Keratinocyte (primary cell): ENCODE results near the gene ZNF710. TPM values are rescaled to one million over a fixed set of nuclear protein-coding genes. Genes with fewer than 3 reads are reported as not detected.

Source experiments
- DNase-seq: peaks from one replicate; pipeline ENCODE4 v3.0.0-alpha.2; 2011; ENCODE audit warnings: low read depth, missing footprints, low spot score
- FAIRE-seq: peaks from 2 replicates; lab custom pipeline; 2011; peaks lifted over from hg19 to GRCh38; lab: Jason Lieb, UNC
- H2AFZ ChIP-seq: 2 replicates; pipeline ENCODE4 v1.6.0; 2012; ENCODE audit warnings: low read length, control low read depth, inconsistent platforms; ENCODE audit not compliant: control insufficient read depth
- H3K27ac ChIP-seq: 2 replicates; pipeline ENCODE4 v1.5.1; 2011; ENCODE audit warnings: low read length; ENCODE audit not compliant: control insufficient read depth, insufficient read depth
- H3K27me3 ChIP-seq: 3 replicates; pipeline ENCODE4 v1.6.0; 2011; ENCODE audit warnings: low read length; ENCODE audit not compliant: control insufficient read depth, insufficient read depth; ENCODE audit errors: extremely low read depth
- H3K36me3 ChIP-seq, 2 experiments: 2 replicates in 1 of 2; 3 replicates in 1 of 2; pipeline ENCODE4 v1.5.1; 2011; ENCODE audit warnings: low read length in 2 of 2, mild to moderate bottlenecking in 1 of 2; ENCODE audit not compliant: control insufficient read depth in 2 of 2, insufficient read depth in 2 of 2; ENCODE audit errors: extremely low read depth in 1 of 2
- H3K4me1 ChIP-seq: 3 replicates; pipeline ENCODE4 v1.5.1; 2011; ENCODE audit warnings: low read length; ENCODE audit not compliant: control insufficient read depth, insufficient read depth; ENCODE audit errors: extremely low read depth
- H3K4me2 ChIP-seq: 3 replicates; pipeline ENCODE4 v1.6.0; 2011; ENCODE audit warnings: low read depth, low read length; ENCODE audit not compliant: control insufficient read depth, insufficient read depth; ENCODE audit errors: extremely low read depth
- H3K4me3 ChIP-seq, 3 experiments: fragments of 200-600 bp in 1 of 3; sonication (generic) in 1 of 3; 2 replicates in 2 of 3; 3 replicates in 1 of 3; pipeline ENCODE4 v1.5.1; 2011 to 2016; ENCODE audit warnings: low read length in 3 of 3, mild to moderate bottlenecking in 3 of 3, control low read depth in 2 of 3, inconsistent platforms in 1 of 3, low read depth in 1 of 3, mixed read lengths in 1 of 3, mixed run types in 1 of 3, moderate library complexity in 1 of 3; ENCODE audit not compliant: control insufficient read depth in 2 of 3, insufficient read depth in 2 of 3; ENCODE audit errors: extremely low read depth in 1 of 3
- H3K79me2 ChIP-seq: 2 replicates; pipeline ENCODE4 v1.6.0; 2012; ENCODE audit warnings: low read length; ENCODE audit not compliant: control insufficient read depth, insufficient read depth
- H3K9ac ChIP-seq: 3 replicates; pipeline ENCODE4 v1.6.0; 2011; ENCODE audit warnings: low read length; ENCODE audit not compliant: control insufficient read depth, insufficient read depth; ENCODE audit errors: extremely low read depth
- H3K9me1 ChIP-seq: 3 replicates; pipeline ENCODE4 v1.6.0; 2011; ENCODE audit warnings: low read length; ENCODE audit not compliant: control insufficient read depth, insufficient read depth; ENCODE audit errors: extremely low read depth
- H3K9me3 ChIP-seq: 2 replicates; pipeline ENCODE4 v1.5.1; 2012; ENCODE audit warnings: low read depth, low read length; ENCODE audit not compliant: control insufficient read depth
- H4K20me1 ChIP-seq: 3 replicates; pipeline ENCODE4 v1.6.0; 2011; ENCODE audit warnings: low read length; ENCODE audit not compliant: control insufficient read depth, insufficient read depth; ENCODE audit errors: extremely low read depth
- CTCF ChIP-seq, 3 experiments: IDR thresholded peaks in 1 of 3; conservative IDR thresholded peaks in 1 of 3; optimal IDR thresholded peaks in 1 of 3; 2 replicates in 2 of 3; 3 replicates in 1 of 3; pipeline versions ENCODE3 to v1.5.1; 2011; ENCODE audit warnings: low read length in 3 of 3, mild to moderate bottlenecking in 3 of 3, moderate library complexity in 2 of 3, control low read depth in 1 of 3, inconsistent platforms in 1 of 3; ENCODE audit not compliant: insufficient read depth in 2 of 3; ENCODE audit errors: extremely low read depth in 1 of 3
- EZH2 ChIP-seq: IDR thresholded peaks from one replicate; pipeline ENCODE4 v1.6.1; 2012; ENCODE audit warnings: inconsistent platforms, mild to moderate bottlenecking, low read length, moderate library complexity
- dilution Hi-C: fragments of 300-500 bp; cut with MboI; formaldehyde crosslinking; loops from one replicate; pipeline ENCODE4 v1.7.0; 2020; ENCODE audit warnings: low sequenced_read_pairs; ENCODE audit not compliant: extremely low pct_ligation_motif_present
- polyA plus RNA-seq, 5 experiments: library from polyadenylated mRNA; depleted of rRNA in 3 of 5; stranded (reverse) in 3 of 5; stranded (forward) in 1 of 5; unstranded in 1 of 5; fragments of >200 nt; gene quantifications; 1 replicate in 1 of 5; 2 replicates in 3 of 5; 3 replicates in 1 of 5; pipeline versions ENCODE4 v1.2.1 to v1.2.3, GENCODE V29; 2011 to 2012; ENCODE audit warnings: missing spikeins in 2 of 5, low read depth in 1 of 5, low replicate concordance in 1 of 5

The ZNF710 gene
- polyA plus RNA-seq, 1 donor (not counting 4 experiments of a cell fraction or from before 2014, with no cell fraction given): 4.5 TPM

- H3K4me2 ChIP-seq: no peak overlapping the region
- peaks cover under 1% of the 10 kb centered on the region for H3K4me1 ChIP-seq
- no peak overlapping the region for H3K4me3 ChIP-seq
- no peak for DNase-seq
- no peaks in the 10 kb centered on the region for H3K36me3 ChIP-seq
- dilution Hi-C loops: no loop called here
- H2AFZ ChIP-seq: no peak overlapping the region
- H3K9me3 ChIP-seq: no peaks in the 10 kb centered on the region
- no peak overlapping the region for H3K27ac ChIP-seq
- no peaks in the 10 kb centered on the region for H3K9me1 ChIP-seq
- H3K9ac ChIP-seq: no peak overlapping the region
- no peaks in the 10 kb centered on the region for H3K27me3 ChIP-seq
- no peaks in the 10 kb centered on the region for H4K20me1 ChIP-seq
- H3K79me2 ChIP-seq: no peaks in the 10 kb centered on the region
- TF ChIP-seq CTCF (optimal IDR thresholded peaks at IDR 0.05 in 1 of 3, IDR thresholded peaks at IDR 0.05 in 1 of 3, conservative IDR thresholded peaks at IDR 0.05 in 1 of 3; ENCODE audit: extremely low read depth in 1 of 3, insufficient read depth in 2 of 3, low read length in 3 of 3): no peak
- TF ChIP-seq EZH2: no peak
- no peak for FAIRE-seq
Measured at GRCh38 chr15:89991312-89991711, 9.8 kb upstream of the ZNF710 start.

- no peaks in the 10 kb centered on the region for H3K9me3 ChIP-seq
- TF ChIP-seq CTCF (optimal IDR thresholded peaks at IDR 0.05 in 1 of 3, IDR thresholded peaks at IDR 0.05 in 1 of 3, conservative IDR thresholded peaks at IDR 0.05 in 1 of 3; ENCODE audit: extremely low read depth in 1 of 3, insufficient read depth in 2 of 3, low read length in 3 of 3) (no peak), EZH2 (no peak)
- H2AFZ ChIP-seq: no peak overlapping the region
- DNase-seq (no peak), FAIRE-seq (no peak)
- no peak overlapping the region for H3K9ac ChIP-seq
- no peaks in the 10 kb centered on the region for H4K20me1 ChIP-seq
- H3K36me3 ChIP-seq: no peaks in the 10 kb centered on the region
- no peaks in the 10 kb centered on the region for H3K79me2 ChIP-seq
- H3K4me3 ChIP-seq: no peak overlapping the region
- H3K27me3 ChIP-seq: no peaks in the 10 kb centered on the region
- dilution Hi-C loops: no loop called here
- no peaks in the 10 kb centered on the region for H3K9me1 ChIP-seq
- H3K4me1 ChIP-seq: peaks cover 7% of the 10 kb centered on the region
- H3K27ac ChIP-seq: no peak overlapping the region
- H3K4me2 ChIP-seq: no peak overlapping the region
Measured at GRCh38 chr15:89993349-89993748, 7.8 kb upstream of the ZNF710 start.
